NCI-H82 (cell line): ENCODE measurements around the gene MMP15.
"Not testable (repeated sequence)": the region's sequence is repeated elsewhere in the genome, so short reads cannot be mapped to it uniquely, and the experiment has no call there.

Source experiments
- DNase-seq: peaks from one replicate; lab custom pipeline; 2025; lab: John Stamatoyannopoulos, UW

MMP15 gene

GRCh38 chr16:58086381-58087208 lies 61.0 kb downstream of the MMP15 start:
- DNase-seq, result no peak

GRCh38 chr16:58087209-58087913 lies 61.8 kb downstream of the MMP15 start:
- no peak for DNase-seq

- DNase-seq, result no peak
Observed at GRCh38 chr16:58088091-58088490, 62.5 kb downstream of the MMP15 start.

- DNase-seq, result not testable (repeated sequence)
Observed at GRCh38 chr16:58090396-58090795, 64.8 kb downstream of the MMP15 start.

GRCh38 chr16:58094026-58094425 lies 68.5 kb downstream of the MMP15 start:
- no peak for DNase-seq

GRCh38 chr16:58094791-58095574 lies 69.4 kb downstream of the MMP15 start:
- DNase-seq, result no peak

- DNase-seq, result not testable (repeated sequence)
Observed at GRCh38 chr16:58095575-58095960, 70.0 kb downstream of the MMP15 start.

- no peak for DNase-seq
Observed at GRCh38 chr16:58096249-58096648, 70.7 kb downstream of the MMP15 start.
